Measurements from ENCODE around the gene EXTL2. TPM values are rescaled to one million over a fixed set of nuclear protein-coding genes. Genes with fewer than 3 reads are reported as not detected.

The EXTL2 gene
- total RNA-seq, 1 experiment from 2014 or later, result 9.8 TPM

- H3K9me3 ChIP-seq (ENCODE audit: control insufficient read depth, insufficient read depth, low read depth, low read length), result no peaks in the 10 kb centered on the region
- no peak overlapping the region for H3K27ac ChIP-seq (ENCODE audit: low read length)
- H3K4me3 ChIP-seq (ENCODE audit: low read depth in 2 of 2, low read length in 2 of 2), result no peak overlapping the region
- TF ChIP-seq TCF7L2 (IDR thresholded peaks at IDR 0.05; ENCODE audit: low read depth, low read length) (no peak), POLR2AphosphoS5 (IDR thresholded peaks at IDR 0.05; ENCODE audit: low read depth, low read length) (no peak), CTCF (IDR thresholded peaks at IDR 0.05) (no peak)
- TF ChIP-seq, protein P1, sequence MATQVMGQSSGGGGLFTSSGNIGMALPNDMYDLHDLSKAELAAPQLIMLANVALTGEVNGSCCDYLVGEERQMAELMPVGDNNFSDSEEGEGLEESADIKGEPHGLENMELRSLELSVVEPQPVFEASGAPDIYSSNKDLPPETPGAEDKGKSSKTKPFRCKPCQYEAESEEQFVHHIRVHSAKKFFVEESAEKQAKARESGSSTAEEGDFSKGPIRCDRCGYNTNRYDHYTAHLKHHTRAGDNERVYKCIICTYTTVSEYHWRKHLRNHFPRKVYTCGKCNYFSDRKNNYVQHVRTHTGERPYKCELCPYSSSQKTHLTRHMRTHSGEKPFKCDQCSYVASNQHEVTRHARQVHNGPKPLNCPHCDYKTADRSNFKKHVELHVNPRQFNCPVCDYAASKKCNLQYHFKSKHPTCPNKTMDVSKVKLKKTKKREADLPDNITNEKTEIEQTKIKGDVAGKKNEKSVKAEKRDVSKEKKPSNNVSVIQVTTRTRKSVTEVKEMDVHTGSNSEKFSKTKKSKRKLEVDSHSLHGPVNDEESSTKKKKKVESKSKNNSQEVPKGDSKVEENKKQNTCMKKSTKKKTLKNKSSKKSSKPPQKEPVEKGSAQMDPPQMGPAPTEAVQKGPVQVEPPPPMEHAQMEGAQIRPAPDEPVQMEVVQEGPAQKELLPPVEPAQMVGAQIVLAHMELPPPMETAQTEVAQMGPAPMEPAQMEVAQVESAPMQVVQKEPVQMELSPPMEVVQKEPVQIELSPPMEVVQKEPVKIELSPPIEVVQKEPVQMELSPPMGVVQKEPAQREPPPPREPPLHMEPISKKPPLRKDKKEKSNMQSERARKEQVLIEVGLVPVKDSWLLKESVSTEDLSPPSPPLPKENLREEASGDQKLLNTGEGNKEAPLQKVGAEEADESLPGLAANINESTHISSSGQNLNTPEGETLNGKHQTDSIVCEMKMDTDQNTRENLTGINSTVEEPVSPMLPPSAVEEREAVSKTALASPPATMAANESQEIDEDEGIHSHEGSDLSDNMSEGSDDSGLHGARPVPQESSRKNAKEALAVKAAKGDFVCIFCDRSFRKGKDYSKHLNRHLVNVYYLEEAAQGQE (IDR thresholded peaks at IDR 0.05; ENCODE audit: insufficient read depth in 1 of 2, low read depth in 2 of 2, low read length in 1 of 2), result no peak
- ATAC-seq (no peak), DNase-seq (ENCODE audit: low read depth, low spot score) (no peak)
- no peaks in the 10 kb centered on the region for H3K27me3 ChIP-seq (ENCODE audit: control insufficient read depth, insufficient read depth, low read length)
- in situ Hi-C loops (cut with HindIII; ENCODE audit: low pct_unique_long_range_greater_than_20kb, low sequenced_read_pairs) (no loop called here), intact Hi-C loops (cut with micrococcal nuclease; ENCODE audit: unreplicated experiment) (no loop called here)
- ChIA-PET CTCF (no interaction called here), POLR2A (no interaction called here)
- H3K36me3 ChIP-seq (ENCODE audit: control insufficient read depth, insufficient read depth, low read length), result no peaks in the 10 kb centered on the region
- no peaks in the 10 kb centered on the region for H3K4me1 ChIP-seq (ENCODE audit: control insufficient read depth, insufficient read depth, low read length)
- no TSS peak for BruUV-seq (replicated peaks)
Measured at GRCh38 chr1:100942304-100943046, 47.8 kb upstream of the EXTL2 start.

- CTCF ChIA-PET, result no interaction called here
- Histone ChIP-seq H3K36me3 (ENCODE audit: control insufficient read depth, insufficient read depth, low read length) (no peaks in the 10 kb centered on the region), H3K4me3 (ENCODE audit: low read depth in 2 of 2, low read length in 2 of 2) (no peak overlapping the region), H3K9me3 (ENCODE audit: control insufficient read depth, insufficient read depth, low read depth, low read length) (no peaks in the 10 kb centered on the region), H3K27ac (ENCODE audit: low read length) (no peak overlapping the region), H3K4me1 (ENCODE audit: control insufficient read depth, insufficient read depth, low read length) (no peaks in the 10 kb centered on the region), H3K27me3 (ENCODE audit: control insufficient read depth, insufficient read depth, low read length) (no peaks in the 10 kb centered on the region)
- ATAC-seq (no peak), DNase-seq (ENCODE audit: low read depth, low spot score) (no peak)
- in situ Hi-C loops (cut with HindIII; ENCODE audit: low pct_unique_long_range_greater_than_20kb, low sequenced_read_pairs), result no loop called here
- TF ChIP-seq SIN3A (IDR thresholded peaks at IDR 0.05; ENCODE audit: borderline replicate concordance, insufficient read depth, low read depth, low read length) (no peak), CTCF (IDR thresholded peaks at IDR 0.05) (no peak), TCF7L2 (IDR thresholded peaks at IDR 0.05; ENCODE audit: low read depth, low read length) (no peak), POLR2AphosphoS5 (IDR thresholded peaks at IDR 0.05; ENCODE audit: low read depth, low read length) (no peak)
- TF ChIP-seq, protein P1 (IDR thresholded peaks at IDR 0.05; ENCODE audit: insufficient read depth in 1 of 2, low read depth in 2 of 2, low read length in 1 of 2), result no peak
- no TSS peak for BruUV-seq (replicated peaks)
- intact Hi-C loops (cut with micrococcal nuclease; ENCODE audit: unreplicated experiment), result no loop called here
- POLR2A ChIA-PET, result no interaction called here
Measured at GRCh38 chr1:100941580-100942216, 47.1 kb upstream of the EXTL2 start.

Data from Panc1 (cell line).